Naive B cell (primary cell): Measurements from ENCODE around the gene FKBP2. TPM values are rescaled to one million over a fixed set of nuclear protein-coding genes. Genes with fewer than 3 reads are reported as not detected.

Source experiments
- polyA plus RNA-seq, 6 donors: library from polyadenylated mRNA; unstranded; fragments of 300-500 nt; fragmentation: Illumina TruSeq; gene quantifications; one replicate each; pipeline ENCODE4 v1.2.3, GENCODE V29; 2021; ENCODE audit warnings: low read depth in 6 of 6

Gene FKBP2
- polyA plus RNA-seq, 6 donors from 2014 or later, result 65.3 to 94.8 (median 79.8) TPM

Other genes with a start within 250 kb of the FKBP2 start
- not detected for gene FLRT1, start 205.2 kb upstream of the FKBP2 start, polyA plus RNA-seq
- gene MACROD1, start 75.0 kb upstream of the FKBP2 start, polyA plus RNA-seq, result 1 to 10 TPM; 1.5 to 7.0 (median 3.2) TPM
- 10 to 100 TPM; 26.3 to 92.4 (median 63.3) TPM for gene STIP1, start 54.9 kb upstream of the FKBP2 start, polyA plus RNA-seq
- 100 to 1,000 TPM in 5 of 6 donors, 10 to 100 TPM in 1; 98.6 to 148 (median 118) TPM for gene FERMT3, start 34.4 kb upstream of the FKBP2 start, polyA plus RNA-seq
- 10 to 100 TPM; 60.7 to 97.6 (median 86.0) TPM for gene TRPT1, start 14.9 kb upstream of the FKBP2 start, polyA plus RNA-seq
- 10 to 100 TPM; 43.6 to 96.6 (median 62.6) TPM for gene NUDT22, start 14.8 kb upstream of the FKBP2 start, polyA plus RNA-seq
- 10 to 100 TPM; 41.9 to 66.6 (median 50.5) TPM for gene DNAJC4, start 10.5 kb upstream of the FKBP2 start, polyA plus RNA-seq
- gene VEGFB, start 6.5 kb upstream of the FKBP2 start, polyA plus RNA-seq, result 10 to 100 TPM; 10.9 to 33.7 (median 28.1) TPM
- gene PPP1R14B, start 5.8 kb downstream of the FKBP2 start, polyA plus RNA-seq, result 10 to 100 TPM; 21.2 to 49.9 (median 40.3) TPM
- under 1 TPM in 5 of 6 donors, not detected in 1; 0.12 to 0.55 (median 0.21) TPM for gene PLCB3, start 10.4 kb downstream of the FKBP2 start, polyA plus RNA-seq
- gene BAD, start 43.6 kb downstream of the FKBP2 start, polyA plus RNA-seq, result 10 to 100 TPM; 45.5 to 72.8 (median 52.8) TPM
- 10 to 100 TPM; 17.3 to 35.5 (median 21.0) TPM for gene GPR137, start 44.8 kb downstream of the FKBP2 start, polyA plus RNA-seq
- gene KCNK4, start 50.2 kb downstream of the FKBP2 start, polyA plus RNA-seq, result not detected
- gene CATSPERZ, start 59.3 kb downstream of the FKBP2 start, polyA plus RNA-seq, result not detected
- 1 to 10 TPM; 3.4 to 8.5 (median 6.5) TPM for gene ESRRA, start 64.4 kb downstream of the FKBP2 start, polyA plus RNA-seq
- gene TRMT112, start 76.5 kb downstream of the FKBP2 start, polyA plus RNA-seq, result 100 to 1,000 TPM; 445 to 606 (median 521) TPM
- gene PRDX5, start 77.0 kb downstream of the FKBP2 start, polyA plus RNA-seq, result 100 to 1,000 TPM; 229 to 385 (median 248) TPM
- 10 to 100 TPM in 5 of 6 donors, 1 to 10 TPM in 1; 9.3 to 73.0 (median 19.4) TPM for gene CCDC88B, start 99.1 kb downstream of the FKBP2 start, polyA plus RNA-seq
- gene RPS6KA4, start 118.1 kb downstream of the FKBP2 start, polyA plus RNA-seq, result 1 to 10 TPM; 1.1 to 8.3 (median 4.8) TPM